Heart right ventricle (tissue), 16 donors: ENCODE data around the gene UCP2. TPM values are rescaled to one million over a fixed set of nuclear protein-coding genes. Genes with fewer than 3 reads are reported as not detected.

ENCODE experiments used
- ATAC-seq, 8 donors: fragments of 200-7000 bp; cut with Tn5 transposase; one replicate each; pipeline ENCODE4 v1.9.1; 2020; ENCODE audit warnings: mild to moderate bottlenecking in 8 of 8, moderate library complexity in 8 of 8, moderate number of reproducible peaks in 1 of 8
- DNase-seq, 2 donors: peaks; one replicate each; pipeline ENCODE4 v3.0.0-alpha.2; 2020
- H3K27ac ChIP-seq, 10 donors: fragments of 200-600 bp; sonication (generic) in 2 of 10; one replicate each; pipeline versions ENCODE4 v1.5.0 to v1.8.0; 2020 to 2022; ENCODE audit warnings: mild to moderate bottlenecking in 3 of 10
- H3K27me3 ChIP-seq, 7 donors: fragments of 200-600 bp; one replicate each; pipeline ENCODE4 v1.8.0; 2021 to 2022; ENCODE audit warnings: mild to moderate bottlenecking in 2 of 7
- H3K36me3 ChIP-seq, 9 donors: fragments of 200-600 bp; sonication (generic) in 1 of 9; one replicate each; pipeline versions ENCODE4 v1.5.0 to v1.8.0; 2020 to 2022; ENCODE audit warnings: mild to moderate bottlenecking in 2 of 9
- H3K4me1 ChIP-seq, 9 donors: fragments of 200-600 bp; sonication (generic) in 1 of 9; one replicate each; pipeline versions ENCODE4 v1.5.0 to v1.8.0; 2020 to 2022; ENCODE audit warnings: mild to moderate bottlenecking in 4 of 9
- H3K4me3 ChIP-seq, 10 donors: fragments of 200-600 bp; sonication (generic) in 2 of 10; one replicate each; pipeline versions ENCODE4 v1.5.0 to v1.8.0; 2020 to 2022; ENCODE audit warnings: mild to moderate bottlenecking in 7 of 10, moderate library complexity in 2 of 10
- H3K9me3 ChIP-seq, 11 donors: fragments of 200-600 bp in 10 of 11; sonication (generic) in 2 of 11; one replicate each; pipeline versions ENCODE4 v1.5.0 to v1.8.0; 2013 to 2022; ENCODE audit warnings: mild to moderate bottlenecking in 2 of 11, control low read depth in 1 of 11, moderate library complexity in 1 of 11
- CTCF ChIP-seq, 9 donors: fragments of 200-600 bp; sonication (generic) in 2 of 9; IDR thresholded peaks; one replicate each; pipeline versions ENCODE4 v1.5.0 to v1.8.0; 2021 to 2022; ENCODE audit warnings: antibody characterized with exemption in 9 of 9, mild to moderate bottlenecking in 5 of 9, moderate library complexity in 1 of 9
- WGBS, 2 donors: extraction: QIAGEN DNeasy Blood & Tissue Kit; methylation state at CpG; one replicate each; pipeline ENCODE4 v1.1.7; 2013; ENCODE audit warnings: inconsistent platforms in 1 of 2; 5-methylcytosine and 5-hydroxymethylcytosine counted together
- intact Hi-C, 10 donors: fragments of 100-400 bp; cut with DNase I; formaldehyde crosslinking; loops; one replicate each; pipeline versions ENCODE4 v1.11.1 to v1.14.2; 2022
- long read RNA-seq, 3 donors: library from polyadenylated mRNA; unstranded; transcript quantifications; one replicate each; pipeline ENCODE4 v2.0.0, GENCODE V29; 2020 to 2021
- polyA plus RNA-seq, 2 donors: library from polyadenylated mRNA; stranded (reverse); fragments of 200-250 nt; gene quantifications; one replicate each; pipeline ENCODE4 v1.2.3, GENCODE V29; 2013
- total RNA-seq, 10 donors: library from RNA; stranded (reverse); fragmentation: NEBNext Ultra II Directional in 3 of 10; extraction: Animal tissue kit (Norgen Biotek cat#: 25700) in 3 of 10; gene quantifications; one replicate each; pipeline versions ENCODE4 v1.2.1 to v1.2.4, GENCODE V29; 2021 to 2023
- donor health status: Arrhythmogenic right ventricular cardiomyopathy.
- donor health status: ischemic (EF 13 %, LVEDD 7.1; RV severe dilation, severe dysfunction).
- donor health status: healthy with polysubstance abuse.
- donor health status: DM: no; HTN: yes; CAD: no.
- donor health status: DM: no; HTN: no; CAD: no.
- donor health status: ischemic (EF 25% LVEDD 6.9; RV normal size, moderate dysfunction).
- donor health status: ischemic (EF 25% LVEDD 5.7; RV mildly dilated, moderate dysfunction).
- donor health status: healthy.
- donor health status: DM: yes; HTN: yes; CAD: no.
- donor health status: Ischemic cardiomyopathy.
- donor health status: ischemic (EF 35%, LVEDD 5.7; RV mildly dilated, moderate dysfunction).
- donor health status: nonischemic (EF 11% LVEDD 7.7; RV severe dilation, severe dysfunction).
- donor health status: DM: yes; HTN: yes; CAD: no.
- donor health status: PGD.
- donor health status: ischemic (EF 29% LVEDD 5.4; RV normal size, mild dysfunction).
- donor health status: nonischemic (EF 23%, LVEDD 6.1; RV moderate dilation, normal function).

UCP2 gene
- total RNA-seq, result 10 to 100 TPM; 11.8 to 73.3 (median 18.1) TPM
- polyA plus RNA-seq, result 10 to 100 TPM; 10.2 to 18.4 TPM
- long read RNA-seq, donor 1, transcript UCP2-201 (8 exons, 2,113 nt), result major isoform, 7 of 12 reads
- long read RNA-seq, donor 1, partial matches to known transcripts, result 2 of 12 reads
- long read RNA-seq, donor 1, other reads (novel, unspliced or antisense), result 3 of 12 reads
- long read RNA-seq, donor 2, partial matches to known transcripts, result 3 of 8 reads
- long read RNA-seq, donor 2, other reads (novel, unspliced or antisense), result 2 of 8 reads
- long read RNA-seq, donor 3, partial matches to known transcripts, result 2 of 7 reads
- long read RNA-seq, donor 3, other reads (novel, unspliced or antisense), result 0 of 7 reads

GRCh38 chr11:73982595-73982989, at the start of gene UCP2:
Gene UCP2 (minus strand): TSS chr11:73982843. CDS start chr11:73978378, 4,465 bp downstream.
- Histone ChIP-seq H3K9me3 (no peaks in the 10 kb centered on the region), H3K36me3 (peaks cover 0 to 34% (median 0%) of the 10 kb centered on the region in 9 donors), H3K4me1 (peaks cover 0 to 57% (median 15%) of the 10 kb centered on the region in 9 donors), H3K27ac (peak within 1 kb of the TSS; percentile 55 to 94 (median 81)), H3K4me3 (peak within 1 kb of the TSS; percentile 26 to 88 (median 64)), H3K27me3 (no peaks in the 10 kb centered on the region)
- intact Hi-C loops, result loop anchor here in 3 of 10 donors (2.0 to 10.0 kb wide), 4 partner anchors 18 to 192 kb away; partner anchors contain the start of genes C2CD3 (in 1 of the 3) and PPME1 (in 1 of the 3)
- DNase-seq (peak; percentile 75 to 89), ATAC-seq (peak; percentile 86 to 94 (median 89))
- TF ChIP-seq CTCF (IDR thresholded peaks at IDR 0.05), result no peak
- WGBS, 2 donors, result 1 to 2% methylated on average over 30 to 43 of the region's 43 CpGs

- ATAC-seq (peak in 1 of 8 donors; percentile 44), DNase-seq (no peak)
- WGBS, 2 donors, result 85 to 86% methylated on average over 9 of the region's 9 CpGs
- Histone ChIP-seq H3K4me3 (no peak overlapping the region), H3K36me3 (peaks cover 0 to 96% (median 18%) of the 10 kb centered on the region in 9 donors), H3K27ac (peak overlapping the region in 1 of 10 donors; percentile 5), H3K4me1 (peaks cover 0 to 9% (median 0%) of the 10 kb centered on the region in 9 donors), H3K9me3 (no peaks in the 10 kb centered on the region), H3K27me3 (no peaks in the 10 kb centered on the region)
- intact Hi-C loops, result loop anchor here in 2 of 10 donors (5.0 to 10.0 kb wide), 2 partner anchors 66 to 69 kb away; no protein-coding TSS in a partner anchor
- no peak for TF ChIP-seq CTCF (IDR thresholded peaks at IDR 0.05)
Measured at GRCh38 chr11:74030723-74031676, 48.4 kb upstream of the UCP2 start.

GRCh38 chr11:74025467-74026166, 43.0 kb upstream of the UCP2 start:
- no peak for DNase-seq
- H3K27me3 ChIP-seq, result no peaks in the 10 kb centered on the region
- H3K4me3 ChIP-seq, result no peak overlapping the region
- H3K9me3 ChIP-seq, result no peaks in the 10 kb centered on the region
- ATAC-seq, result no peak
- whole genome bisulfite sequencing, 2 donors, result 91 to 98% methylated on average over 7 of the region's 7 CpGs
- H3K36me3 ChIP-seq, result peaks cover 0 to 66% (median 3%) of the 10 kb centered on the region in 9 donors
- peak overlapping the region in 1 of 10 donors; percentile 92 for H3K27ac ChIP-seq
- H3K4me1 ChIP-seq, result peaks cover 0 to 61% (median 7%) of the 10 kb centered on the region in 9 donors
- intact Hi-C loops, result loop anchor here in 2 of 10 donors (10.0 kb wide), 2 partner anchors 51 to 61 kb away; no protein-coding TSS in a partner anchor
- TF ChIP-seq CTCF (IDR thresholded peaks at IDR 0.05), result no peak
